ENCODE data around the gene ADCK2.
A peak's percentile ranks its signal among the peaks of the same experiment; 100 is the strongest.
"Not testable (repeated sequence)": the region's sequence is repeated elsewhere in the genome, so short reads cannot be mapped to it uniquely, and the experiment has no call there.

Gene ADCK2

DNA sequence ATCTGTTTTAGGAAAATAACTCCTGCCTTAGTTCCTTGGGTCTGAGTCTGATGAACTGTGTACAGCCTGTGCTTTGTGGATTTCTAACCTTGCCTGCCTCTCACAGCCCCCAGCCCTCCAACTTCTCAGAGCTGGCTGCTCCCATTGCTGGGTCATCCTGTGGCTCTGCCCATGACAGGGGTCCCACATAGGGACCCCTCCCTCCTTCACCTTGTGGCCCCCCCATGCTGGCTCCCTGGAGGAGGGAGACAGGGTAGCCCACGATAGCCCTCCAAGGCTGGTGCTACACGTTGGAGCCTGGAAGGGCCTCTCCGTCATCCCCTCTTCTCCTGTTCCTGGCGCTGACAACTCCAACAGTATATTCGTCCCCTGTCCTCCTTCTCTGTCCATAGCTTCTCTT lies 29.3 kb upstream of the ADCK2 start:
- H3K4me1 Mint-ChIP-seq: peaks cover 36% of the 10 kb centered on the region
- TF ChIP-seq CTCF (IDR thresholded peaks at IDR 0.05; ENCODE audit: unreplicated experiment in 3 of 3): no peak
- peak overlapping the region; percentile 29 to 73 (median 71) for H3K4me3 Mint-ChIP-seq
- H3K27ac Mint-ChIP-seq: peak overlapping the region; percentile 29 to 62 (median 48)
- no peaks in the 10 kb centered on the region for H3K36me3 Mint-ChIP-seq (ENCODE audit: low read depth)
- H3K9me3 Mint-ChIP-seq: no peaks in the 10 kb centered on the region
- H3K27me3 Mint-ChIP-seq (ENCODE audit: low read depth): peaks cover 6% of the 10 kb centered on the region

DNA sequence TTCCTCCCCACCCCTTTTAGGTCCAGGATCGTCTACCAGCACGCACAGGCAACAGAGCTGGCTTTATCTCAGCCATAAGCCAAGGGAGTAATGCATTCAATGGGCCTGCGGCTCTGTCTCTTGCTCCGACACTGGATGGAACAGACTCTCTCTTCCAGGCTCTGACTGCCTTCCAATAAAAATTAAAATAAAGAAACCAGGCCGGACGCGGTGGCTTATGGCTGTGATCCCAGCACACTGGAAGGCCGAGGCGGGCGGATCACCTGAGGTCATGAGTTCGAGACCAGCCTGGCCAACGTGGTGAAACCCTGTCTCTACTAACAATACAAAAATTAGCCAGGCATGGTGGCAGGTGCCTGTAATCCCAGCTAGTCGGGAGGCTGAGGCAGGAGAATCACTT lies 28.0 kb upstream of the ADCK2 start:
- H3K27me3 Mint-ChIP-seq (ENCODE audit: low read depth); H3K36me3 Mint-ChIP-seq (ENCODE audit: low read depth); H3K9me3 Mint-ChIP-seq: not testable (repeated sequence)
- H3K4me3 Mint-ChIP-seq: peak overlapping the region in 1 of 3 experiments; percentile 31
- H3K27ac Mint-ChIP-seq: peak overlapping the region; percentile 33 to 52 (median 43)
- peaks cover 25% of the 10 kb centered on the region for H3K4me1 Mint-ChIP-seq

DNA sequence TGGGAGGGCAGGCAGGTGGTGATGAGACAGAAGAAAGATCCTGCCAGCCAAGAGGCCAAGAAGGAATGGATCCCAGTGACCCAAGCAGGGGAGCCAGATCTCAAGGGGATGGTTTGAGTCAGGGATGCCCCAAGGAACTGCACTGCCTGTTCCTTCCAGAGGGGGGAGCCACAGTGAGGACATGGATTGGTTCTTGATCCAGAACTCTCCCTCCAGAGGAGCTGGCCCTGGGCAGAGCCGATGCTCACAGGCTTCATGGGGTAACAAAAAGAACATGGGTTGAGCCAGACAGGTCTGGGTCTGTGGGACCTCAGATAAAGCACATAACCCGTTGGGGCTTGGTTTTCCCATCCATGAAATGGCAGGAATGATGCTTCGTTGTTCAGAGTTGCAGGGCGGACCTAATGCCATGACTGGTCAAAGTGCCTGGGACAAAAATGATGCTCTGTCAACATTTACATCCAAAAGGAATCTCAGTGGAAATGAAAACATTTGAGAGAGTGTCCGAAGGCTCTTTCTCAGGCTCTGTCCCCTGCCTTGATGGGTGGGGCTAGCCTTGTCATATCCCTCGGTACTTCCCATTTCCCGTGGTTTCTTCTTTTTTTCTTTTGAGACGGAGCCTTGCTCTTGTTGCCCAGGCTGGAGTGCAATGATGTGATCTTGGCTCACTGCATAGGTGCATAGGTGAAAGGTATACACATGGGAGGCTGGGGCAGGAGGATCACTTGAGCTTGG lies 27.4 kb upstream of the ADCK2 start:
- Mint-ChIP-seq H3K4me1 (peaks cover 23% of the 10 kb centered on the region), H3K27me3 (ENCODE audit: low read depth) (peaks cover 6% of the 10 kb centered on the region), H3K4me3 (no peak overlapping the region), H3K36me3 (ENCODE audit: low read depth) (no peaks in the 10 kb centered on the region), H3K9me3 (no peaks in the 10 kb centered on the region), H3K27ac (no peak overlapping the region)
- peak in 1 of 3 experiments; percentile 26 for TF ChIP-seq CTCF (IDR thresholded peaks at IDR 0.05; ENCODE audit: unreplicated experiment in 3 of 3)

DNA sequence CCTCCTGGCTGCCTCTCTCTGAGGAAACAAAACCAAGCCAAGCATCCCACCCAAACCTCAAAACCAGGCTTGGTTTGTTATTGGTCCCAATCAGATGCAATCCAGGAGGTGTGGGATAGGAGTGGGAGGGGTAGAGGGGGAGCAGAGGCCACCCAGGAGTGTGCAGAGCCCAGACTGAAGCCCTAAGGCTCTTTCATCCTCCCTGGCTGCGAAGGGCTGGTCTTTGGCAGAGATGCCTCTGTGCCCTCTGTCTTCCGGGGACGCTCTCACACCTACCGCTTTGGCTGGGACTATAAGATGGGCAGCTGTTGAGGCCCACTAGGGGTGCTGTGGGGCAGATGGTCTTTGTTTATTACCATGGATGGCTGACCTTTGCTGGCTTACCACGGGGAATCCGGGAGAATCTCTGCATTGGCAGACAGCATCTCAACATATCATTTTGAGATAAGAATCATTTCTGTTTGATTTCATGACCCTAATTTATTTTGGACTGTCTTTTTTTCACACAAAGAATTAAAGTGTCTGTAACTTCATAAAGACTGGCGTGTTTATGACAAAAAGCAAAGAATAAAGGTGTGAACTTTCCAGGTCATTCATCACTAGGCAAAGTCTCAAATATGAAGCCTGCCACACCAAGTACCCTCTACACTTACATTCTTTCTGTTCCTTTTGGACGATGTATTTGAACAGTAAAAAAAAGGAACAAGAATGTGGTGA lies 25.7 kb upstream of the ADCK2 start:
- Mint-ChIP-seq H3K27me3 (ENCODE audit: low read depth) (no peaks in the 10 kb centered on the region), H3K27ac (peak overlapping the region in 2 of 3 experiments; percentile 26 to 48), H3K9me3 (no peaks in the 10 kb centered on the region), H3K4me3 (no peak overlapping the region), H3K4me1 (peaks cover 14% of the 10 kb centered on the region), H3K36me3 (ENCODE audit: low read depth) (no peaks in the 10 kb centered on the region)
- peak; percentile 36 to 51 (median 38) for TF ChIP-seq CTCF (IDR thresholded peaks at IDR 0.05; ENCODE audit: unreplicated experiment in 3 of 3)

DNA sequence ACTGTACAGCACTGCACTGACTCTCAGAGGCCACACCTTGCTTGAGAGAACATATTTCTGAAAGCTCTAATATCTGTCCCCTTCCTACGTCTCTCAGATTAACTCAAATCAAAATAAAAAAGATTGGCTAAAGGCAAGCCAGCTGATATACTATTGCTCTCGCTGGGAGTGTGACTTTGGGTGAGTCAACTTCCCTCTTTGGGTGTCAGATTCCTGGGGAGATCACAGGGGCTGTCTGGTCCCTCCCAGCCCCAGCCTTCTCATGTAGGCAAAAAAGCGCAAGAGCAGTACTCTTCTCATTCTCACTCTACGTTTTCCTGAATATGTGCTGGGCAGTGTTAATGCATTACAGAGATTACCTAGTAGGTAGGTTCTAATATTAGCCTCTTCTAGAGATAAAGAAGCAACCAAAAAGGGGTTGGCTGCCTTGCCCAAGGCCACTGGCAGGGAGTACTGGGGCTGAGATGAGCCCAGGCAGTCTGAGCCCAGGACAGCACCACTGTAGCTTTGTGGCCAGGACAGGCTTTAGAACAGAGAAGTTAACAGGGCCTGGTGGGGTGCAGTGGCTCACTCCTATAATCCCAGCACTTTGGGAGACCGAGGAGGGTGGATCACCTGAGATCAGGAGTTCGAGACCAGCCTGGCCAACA lies 23.1 kb upstream of the ADCK2 start:
- H3K4me3 Mint-ChIP-seq: no peak overlapping the region
- H3K9me3 Mint-ChIP-seq: no peaks in the 10 kb centered on the region
- H3K27ac Mint-ChIP-seq: no peak overlapping the region
- no peak for TF ChIP-seq CTCF (IDR thresholded peaks at IDR 0.05; ENCODE audit: unreplicated experiment in 3 of 3)
- no peaks in the 10 kb centered on the region for H3K36me3 Mint-ChIP-seq (ENCODE audit: low read depth)
- H3K27me3 Mint-ChIP-seq (ENCODE audit: low read depth): no peaks in the 10 kb centered on the region
- H3K4me1 Mint-ChIP-seq: peaks cover 18% of the 10 kb centered on the region

DNA sequence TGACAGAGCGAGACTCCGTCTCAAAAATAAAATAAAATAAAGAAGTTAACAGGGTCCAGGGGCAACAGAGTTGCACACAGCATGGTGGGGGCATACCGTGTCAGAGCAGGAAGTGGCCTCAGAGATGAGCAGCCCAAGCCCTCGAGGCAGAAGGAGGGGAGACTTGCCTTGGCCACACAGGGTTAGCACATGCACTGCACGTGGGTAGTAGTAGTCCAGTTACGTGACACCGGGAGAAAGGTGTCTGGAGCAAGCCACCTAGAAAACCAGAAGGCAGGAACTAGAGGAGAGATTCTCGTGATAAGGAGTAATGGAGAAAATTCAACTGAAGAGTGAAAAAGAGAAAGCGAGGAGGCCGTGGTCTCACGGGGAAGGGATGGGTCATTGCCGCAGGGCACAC lies 22.4 kb upstream of the ADCK2 start:
- no peaks in the 10 kb centered on the region for H3K9me3 Mint-ChIP-seq
- peak overlapping the region in 1 of 3 experiments; percentile 15 for H3K4me3 Mint-ChIP-seq
- no peaks in the 10 kb centered on the region for H3K36me3 Mint-ChIP-seq (ENCODE audit: low read depth)
- peaks cover 18% of the 10 kb centered on the region for H3K4me1 Mint-ChIP-seq
- no peaks in the 10 kb centered on the region for H3K27me3 Mint-ChIP-seq (ENCODE audit: low read depth)
- no peak for TF ChIP-seq CTCF (IDR thresholded peaks at IDR 0.05; ENCODE audit: unreplicated experiment in 3 of 3)
- H3K27ac Mint-ChIP-seq: no peak overlapping the region
